ENCODE measurements around the gene PNMT. TPM values are rescaled to one million over a fixed set of nuclear protein-coding genes. Genes with fewer than 3 reads are reported as not detected.
A peak's percentile ranks its signal among the peaks of the same experiment; 100 is the strongest.

Gene PNMT
- total and polyA plus RNA-seq, 2 of the 4 experiments (the other 2 are of a cell fraction): not detected

DNA sequence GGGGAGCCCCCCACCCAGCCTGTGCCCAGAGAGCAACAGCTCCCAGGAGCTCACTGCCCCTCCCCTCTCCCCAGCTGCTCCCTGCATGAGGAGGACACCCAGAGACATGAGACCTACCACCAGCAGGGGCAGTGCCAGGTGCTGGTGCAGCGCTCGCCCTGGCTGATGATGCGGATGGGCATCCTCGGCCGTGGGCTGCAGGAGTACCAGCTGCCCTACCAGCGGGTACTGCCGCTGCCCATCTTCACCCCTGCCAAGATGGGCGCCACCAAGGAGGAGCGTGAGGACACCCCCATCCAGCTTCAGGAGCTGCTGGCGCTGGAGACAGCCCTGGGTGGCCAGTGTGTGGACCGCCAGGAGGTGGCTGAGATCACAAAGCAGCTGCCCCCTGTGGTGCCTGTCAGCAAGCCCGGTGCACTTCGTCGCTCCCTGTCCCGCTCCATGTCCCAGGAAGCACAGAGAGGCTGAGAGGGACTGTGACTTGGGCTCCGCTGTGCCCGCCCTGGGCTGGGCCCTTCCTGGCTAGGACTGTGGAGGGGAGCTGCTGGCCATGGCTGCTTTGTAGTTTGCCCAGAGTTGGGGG is 2.5 kb upstream of the PNMT start:
- no peak for ATAC-seq (ENCODE audit: low read depth)
- H2BK20ac ChIP-seq (ENCODE audit: low read depth, low read length): no peak overlapping the region
- no peak overlapping the region for H3K23ac ChIP-seq (ENCODE audit: low read depth, low read length)
- no peak overlapping the region for H3K18ac ChIP-seq (ENCODE audit: low read depth, low read length)
- no peak for TF ChIP-seq CEBPB (IDR thresholded peaks at IDR 0.05; ENCODE audit: low read depth, low read length)
- no peak for TF ChIP-seq FOS (IDR thresholded peaks at IDR 0.05; ENCODE audit: low read depth, low read length)
- no peak overlapping the region for H3K4me3 ChIP-seq (ENCODE audit: insufficient read depth, low read depth, low read length)
- no peak overlapping the region for H2BK15ac ChIP-seq (ENCODE audit: low read depth, low read length)
- peak overlapping the region; percentile 24 for H2AK9ac ChIP-seq (replicated peaks; ENCODE audit: low read depth, low read length, poor library complexity)
- H3K4me1 ChIP-seq (ENCODE audit: control insufficient read depth, insufficient read depth, low read length): peaks cover 7% of the 10 kb centered on the region; the same call in 1 of the 2 replicates
- no peak for DNase-seq
- H4K20me1 ChIP-seq (ENCODE audit: insufficient read depth, low read length): no peaks in the 10 kb centered on the region; the same call in none of the 2 replicates
- no peak overlapping the region for H2AK5ac ChIP-seq (ENCODE audit: low read depth, low read length)
- ChIA-PET CTCF (interaction anchor here (1.0 to 1.7 kb wide), 3 partner anchors 12 to 44 kb away, joined by 3 to 5 read pairs (median 4); no protein-coding TSS in a partner anchor), POLR2A (ENCODE audit: unreplicated experiment) (no interaction called here)
- no peak overlapping the region for H3K27ac ChIP-seq (ENCODE audit: insufficient read depth, low read length)
- no peak overlapping the region for H4K5ac ChIP-seq (ENCODE audit: low read depth, low read length)
- no peak overlapping the region for H4K91ac ChIP-seq (ENCODE audit: insufficient read depth, low read depth, low read length)
- H3K9me1 ChIP-seq (ENCODE audit: insufficient read depth, low read length): no peaks in the 10 kb centered on the region
- H3K27me3 ChIP-seq (ENCODE audit: control insufficient read depth, insufficient read depth, low read length): peaks cover 29% of the 10 kb centered on the region
- H3K56ac ChIP-seq (ENCODE audit: extremely low read depth, insufficient read depth, low read length): no peak overlapping the region
- no peak overlapping the region for H2BK5ac ChIP-seq (ENCODE audit: low read depth, low read length, poor library complexity, severe bottlenecking)
- H3K36me3 ChIP-seq (ENCODE audit: control insufficient read depth, insufficient read depth, low read length): peaks cover 15% of the 10 kb centered on the region
- WGBS, 2 experiments (ENCODE audit: extremely low coverage in 2 of 2, insufficient read length in 1 of 2): 64% methylated on average over 9 of the region's 17 CpGs; no CpG with 5 or more reads in 1 of the 2 experiments
- H3K4me2 ChIP-seq (ENCODE audit: low read depth, low read length): no peak overlapping the region
- no peak overlapping the region for H3K9ac ChIP-seq (ENCODE audit: low read depth, low read length)
- H3K4ac ChIP-seq (ENCODE audit: low read depth, low read length): no peak overlapping the region
- intact Hi-C loops (cut with micrococcal nuclease): no loop called here
- H3K9me3 ChIP-seq (ENCODE audit: control insufficient read depth, insufficient read depth, low read length): no peaks in the 10 kb centered on the region
- dilution Hi-C loops (cut with HindIII; ENCODE audit: low sequenced_read_pairs, unreplicated experiment): no loop called here
- H3K79me1 ChIP-seq (ENCODE audit: low read depth in 1 of 2, low read length in 2 of 2): no peaks in the 10 kb centered on the region
- H4K8ac ChIP-seq (ENCODE audit: low read depth in 2 of 2, low read length in 2 of 2): no peak overlapping the region
- no peak overlapping the region for H2AFZ ChIP-seq (replicated peaks; ENCODE audit: low read length, poor library complexity)
- no peak overlapping the region for H2BK120ac ChIP-seq (ENCODE audit: low read depth, low read length)
- no peak overlapping the region for H3K14ac ChIP-seq (replicated peaks; ENCODE audit: low read depth, low read length)
- no TSS peak for BruUV-seq (replicated peaks)
- in situ Hi-C loops (cut with MboI; ENCODE audit: low sequenced_read_pairs): no loop called here

Measured in IMR-90 (cell line).